ENCODE measurements around the gene LCLAT1.

GRCh38 chr2:30414961-30415360 is 32.1 kb upstream of the LCLAT1 start:
- TF ChIP-seq, protein P1, sequence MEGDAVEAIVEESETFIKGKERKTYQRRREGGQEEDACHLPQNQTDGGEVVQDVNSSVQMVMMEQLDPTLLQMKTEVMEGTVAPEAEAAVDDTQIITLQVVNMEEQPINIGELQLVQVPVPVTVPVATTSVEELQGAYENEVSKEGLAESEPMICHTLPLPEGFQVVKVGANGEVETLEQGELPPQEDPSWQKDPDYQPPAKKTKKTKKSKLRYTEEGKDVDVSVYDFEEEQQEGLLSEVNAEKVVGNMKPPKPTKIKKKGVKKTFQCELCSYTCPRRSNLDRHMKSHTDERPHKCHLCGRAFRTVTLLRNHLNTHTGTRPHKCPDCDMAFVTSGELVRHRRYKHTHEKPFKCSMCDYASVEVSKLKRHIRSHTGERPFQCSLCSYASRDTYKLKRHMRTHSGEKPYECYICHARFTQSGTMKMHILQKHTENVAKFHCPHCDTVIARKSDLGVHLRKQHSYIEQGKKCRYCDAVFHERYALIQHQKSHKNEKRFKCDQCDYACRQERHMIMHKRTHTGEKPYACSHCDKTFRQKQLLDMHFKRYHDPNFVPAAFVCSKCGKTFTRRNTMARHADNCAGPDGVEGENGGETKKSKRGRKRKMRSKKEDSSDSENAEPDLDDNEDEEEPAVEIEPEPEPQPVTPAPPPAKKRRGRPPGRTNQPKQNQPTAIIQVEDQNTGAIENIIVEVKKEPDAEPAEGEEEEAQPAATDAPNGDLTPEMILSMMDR (IDR thresholded peaks at IDR 0.05; ENCODE audit: low read depth, low read length): no peak
- TF ChIP-seq EZH2phosphoT487 (IDR thresholded peaks at IDR 0.05; ENCODE audit: low read depth): no peak

All from OCI-LY3 (cell line).